ENCODE data around the gene DGKH.

GRCh38 chr13:42000846-42001245, 47.6 kb upstream of the DGKH start:
- TF ChIP-seq CTCF (IDR thresholded peaks at IDR 0.05; ENCODE audit: low read depth, low read length): no peak
- no peak for TF ChIP-seq EZH2phosphoT487 (IDR thresholded peaks at IDR 0.05; ENCODE audit: low read depth)
